ENCODE results near the gene CSF3R. TPM values are rescaled to one million over a fixed set of nuclear protein-coding genes. Genes with fewer than 3 reads are reported as not detected.

Gene CSF3R
- total and polyA plus RNA-seq, 2 experiments from 2014 or later: 3.3 to 6.0 TPM

DNA sequence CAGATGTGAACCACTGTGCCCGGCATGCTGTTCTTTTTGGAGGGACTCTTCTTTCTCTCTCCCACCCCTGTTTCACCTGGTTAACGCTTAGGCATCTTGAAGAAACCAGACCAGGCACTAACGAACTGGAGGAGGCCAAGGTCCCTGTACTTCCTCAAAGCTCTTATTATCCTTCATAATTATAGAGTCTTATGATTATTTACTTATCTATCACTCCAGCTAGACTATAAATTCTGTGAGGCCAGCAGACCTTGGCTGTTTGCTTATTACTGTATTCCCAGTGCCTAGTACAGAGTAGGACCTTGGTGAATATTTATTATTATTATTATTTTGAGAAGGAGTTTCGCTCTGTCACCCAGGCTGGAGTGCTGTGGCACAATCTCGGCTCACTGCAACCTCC, 5.8 kb downstream of the CSF3R start:
- H3K4me3 ChIP-seq: no peak overlapping the region
- TF ChIP-seq, protein P1, sequence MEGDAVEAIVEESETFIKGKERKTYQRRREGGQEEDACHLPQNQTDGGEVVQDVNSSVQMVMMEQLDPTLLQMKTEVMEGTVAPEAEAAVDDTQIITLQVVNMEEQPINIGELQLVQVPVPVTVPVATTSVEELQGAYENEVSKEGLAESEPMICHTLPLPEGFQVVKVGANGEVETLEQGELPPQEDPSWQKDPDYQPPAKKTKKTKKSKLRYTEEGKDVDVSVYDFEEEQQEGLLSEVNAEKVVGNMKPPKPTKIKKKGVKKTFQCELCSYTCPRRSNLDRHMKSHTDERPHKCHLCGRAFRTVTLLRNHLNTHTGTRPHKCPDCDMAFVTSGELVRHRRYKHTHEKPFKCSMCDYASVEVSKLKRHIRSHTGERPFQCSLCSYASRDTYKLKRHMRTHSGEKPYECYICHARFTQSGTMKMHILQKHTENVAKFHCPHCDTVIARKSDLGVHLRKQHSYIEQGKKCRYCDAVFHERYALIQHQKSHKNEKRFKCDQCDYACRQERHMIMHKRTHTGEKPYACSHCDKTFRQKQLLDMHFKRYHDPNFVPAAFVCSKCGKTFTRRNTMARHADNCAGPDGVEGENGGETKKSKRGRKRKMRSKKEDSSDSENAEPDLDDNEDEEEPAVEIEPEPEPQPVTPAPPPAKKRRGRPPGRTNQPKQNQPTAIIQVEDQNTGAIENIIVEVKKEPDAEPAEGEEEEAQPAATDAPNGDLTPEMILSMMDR (IDR thresholded peaks at IDR 0.05; ENCODE audit: low read depth, low read length): no peak
- H3K9me3 ChIP-seq (ENCODE audit: low read depth): no peaks in the 10 kb centered on the region
- peaks cover 18% of the 10 kb centered on the region for H3K4me1 ChIP-seq (ENCODE audit: low read depth)
- H3K27me3 ChIP-seq: no peaks in the 10 kb centered on the region
- no peak for DNase-seq (ENCODE audit: low read depth in 1 of 2, low spot score in 1 of 2)
- no peak overlapping the region for H3K27ac ChIP-seq
- H3K36me3 ChIP-seq: no peaks in the 10 kb centered on the region

DNA sequence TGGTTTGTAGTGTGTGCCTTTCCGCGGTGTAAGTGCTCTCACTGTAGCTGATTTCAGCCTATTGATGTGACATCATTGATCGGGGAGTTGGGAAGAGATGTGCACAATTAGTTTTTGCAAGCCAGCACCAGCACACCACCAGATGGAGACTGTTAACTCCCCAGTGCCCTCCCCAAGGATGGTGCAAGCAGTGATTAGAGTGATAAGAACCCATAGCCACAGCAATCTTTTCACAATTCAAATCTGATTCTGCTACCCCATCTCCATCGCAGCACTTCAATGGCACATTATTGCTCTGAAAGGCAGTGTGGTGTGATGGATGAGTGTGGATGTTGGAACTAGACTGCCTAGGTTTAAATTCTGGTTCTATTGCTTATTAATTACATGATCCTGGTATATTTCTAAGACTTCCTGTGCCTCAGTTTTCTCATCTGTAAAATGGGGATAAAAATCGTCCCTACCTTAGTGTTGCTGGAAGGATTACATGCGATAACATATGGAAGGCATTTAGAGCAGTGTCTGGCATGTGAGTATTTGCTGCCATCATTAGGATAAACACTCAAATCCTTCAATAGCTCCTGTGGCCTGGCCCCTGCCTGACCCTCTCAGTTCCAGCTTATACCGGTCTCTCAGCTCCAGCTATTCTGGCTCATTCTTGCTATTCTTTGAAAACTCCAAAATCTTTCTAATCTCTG, 6.7 kb downstream of the CSF3R start:
- TF ChIP-seq, protein P1 (IDR thresholded peaks at IDR 0.05; ENCODE audit: low read depth, low read length): no peak
- no peak overlapping the region for H3K27ac ChIP-seq
- no peak overlapping the region for H3K4me3 ChIP-seq
- peaks cover 9% of the 10 kb centered on the region for H3K4me1 ChIP-seq (ENCODE audit: low read depth)
- no peaks in the 10 kb centered on the region for H3K27me3 ChIP-seq
- no peak for DNase-seq (ENCODE audit: low read depth in 1 of 2, low spot score in 1 of 2)
- H3K9me3 ChIP-seq (ENCODE audit: low read depth): no peaks in the 10 kb centered on the region
- no peaks in the 10 kb centered on the region for H3K36me3 ChIP-seq

DNA sequence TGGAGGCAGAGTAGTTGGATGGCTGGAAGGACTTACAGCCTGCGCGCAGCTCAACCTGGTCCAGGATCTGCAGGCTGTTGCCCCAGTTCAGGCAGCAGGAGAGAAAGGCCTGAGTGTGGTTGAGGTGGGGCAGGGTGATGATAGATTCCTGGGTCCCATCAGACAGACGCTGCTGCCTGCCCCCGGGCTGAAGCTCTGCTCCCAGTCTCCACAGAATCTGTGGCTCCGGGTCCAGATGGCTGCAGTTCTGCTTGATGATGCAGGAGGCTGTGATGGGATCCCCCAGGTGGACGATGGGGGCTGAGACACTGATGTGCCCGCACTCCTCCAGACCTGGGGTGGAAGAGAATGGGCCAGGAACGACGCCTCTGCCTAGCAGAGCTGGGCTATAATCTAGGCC, 7.4 kb downstream of the CSF3R start:
- no peaks in the 10 kb centered on the region for H3K36me3 ChIP-seq
- TF ChIP-seq, protein P1 (IDR thresholded peaks at IDR 0.05; ENCODE audit: low read depth, low read length): no peak
- H3K27ac ChIP-seq: no peak overlapping the region

DNA sequence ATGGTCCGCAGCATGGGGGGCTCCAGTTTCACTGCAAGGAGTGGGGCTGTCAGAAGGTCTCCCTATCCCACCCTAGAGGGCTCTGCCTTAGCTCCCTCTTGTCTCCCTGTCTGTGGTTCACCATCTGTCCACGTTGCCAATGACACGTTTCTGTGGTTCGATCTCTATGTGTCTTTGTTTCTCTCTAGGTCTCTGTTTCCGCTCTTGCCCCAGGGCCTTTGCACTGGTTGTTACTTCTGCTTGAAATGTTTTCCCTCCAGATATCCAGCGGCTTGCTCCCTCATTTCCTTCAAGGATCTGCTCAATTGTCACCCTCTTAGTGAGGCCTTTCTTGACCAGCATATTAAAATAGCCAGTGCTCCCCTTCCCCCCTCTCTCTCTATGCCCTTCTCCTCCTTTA, 10.1 kb downstream of the CSF3R start:
- no peak for DNase-seq (ENCODE audit: low read depth in 1 of 2, low spot score in 1 of 2)
- Histone ChIP-seq H3K4me3 (no peak overlapping the region), H3K27me3 (no peaks in the 10 kb centered on the region), H3K36me3 (no peaks in the 10 kb centered on the region), H3K9me3 (ENCODE audit: low read depth) (no peaks in the 10 kb centered on the region), H3K27ac (no peak overlapping the region), H3K4me1 (ENCODE audit: low read depth) (peaks cover 9% of the 10 kb centered on the region)
- TF ChIP-seq, protein P1 (IDR thresholded peaks at IDR 0.05; ENCODE audit: low read depth, low read length): no peak

More for the DNA sequence above, 7.4 kb downstream of the CSF3R start:
- no peak for DNase-seq (ENCODE audit: low read depth in 1 of 2, low spot score in 1 of 2)
- Histone ChIP-seq H3K4me1 (ENCODE audit: low read depth) (peaks cover 9% of the 10 kb centered on the region), H3K9me3 (ENCODE audit: low read depth) (no peaks in the 10 kb centered on the region), H3K4me3 (no peak overlapping the region), H3K27me3 (no peaks in the 10 kb centered on the region)

DNA sequence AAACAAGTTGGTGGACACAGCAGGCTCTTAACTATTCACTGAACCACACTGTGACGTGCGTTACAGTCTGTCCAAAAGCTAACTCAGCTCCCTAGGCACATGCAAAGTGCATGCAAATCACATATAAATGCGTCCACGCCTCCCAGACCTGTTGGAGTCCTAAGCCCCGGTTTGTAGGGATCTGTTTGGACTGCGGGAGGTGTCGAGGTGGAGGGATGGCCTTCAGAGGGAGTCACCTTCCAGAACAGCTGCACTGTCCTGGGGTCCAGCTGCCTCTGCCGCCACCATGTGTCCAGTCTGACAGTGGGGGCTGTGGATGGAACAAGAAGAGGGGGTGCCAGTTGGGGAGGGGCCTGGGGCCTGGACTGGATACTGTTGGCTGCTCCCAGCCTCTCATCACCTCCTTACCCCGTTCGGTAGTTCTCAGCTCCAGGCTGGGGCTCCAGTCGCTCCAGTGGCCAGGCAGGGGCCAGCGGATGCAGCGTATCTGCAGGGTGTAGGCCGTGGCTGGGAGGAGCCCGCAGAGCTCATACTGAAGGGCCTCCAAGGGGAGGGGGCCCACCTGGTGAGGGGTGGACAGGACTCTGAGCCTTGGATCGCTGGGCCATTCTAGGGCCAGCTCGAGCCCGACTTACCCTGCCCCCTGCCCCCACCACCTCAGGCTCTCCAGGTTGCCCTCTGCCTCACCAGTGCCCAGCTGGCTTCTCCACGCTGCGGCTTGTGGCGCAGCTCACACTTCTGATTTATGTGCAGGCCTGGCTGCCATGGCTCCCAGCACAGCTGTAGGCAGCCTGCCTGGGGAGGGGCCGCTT, 10.7 kb downstream of the CSF3R start:
- no peak for DNase-seq (ENCODE audit: low read depth in 1 of 2, low spot score in 1 of 2)
- TF ChIP-seq, protein P1 (IDR thresholded peaks at IDR 0.05; ENCODE audit: low read depth, low read length): no peak
- no peak overlapping the region for H3K4me3 ChIP-seq
- H3K36me3 ChIP-seq: no peaks in the 10 kb centered on the region
- no peak overlapping the region for H3K27ac ChIP-seq
- peaks cover 9% of the 10 kb centered on the region for H3K4me1 ChIP-seq (ENCODE audit: low read depth)
- H3K9me3 ChIP-seq (ENCODE audit: low read depth): no peaks in the 10 kb centered on the region
- H3K27me3 ChIP-seq: no peaks in the 10 kb centered on the region

Data from cardiac muscle cell (in vitro differentiated cells and primary cell).